ENCODE data around the gene SEMA4D.

SEMA4D gene

DNA sequence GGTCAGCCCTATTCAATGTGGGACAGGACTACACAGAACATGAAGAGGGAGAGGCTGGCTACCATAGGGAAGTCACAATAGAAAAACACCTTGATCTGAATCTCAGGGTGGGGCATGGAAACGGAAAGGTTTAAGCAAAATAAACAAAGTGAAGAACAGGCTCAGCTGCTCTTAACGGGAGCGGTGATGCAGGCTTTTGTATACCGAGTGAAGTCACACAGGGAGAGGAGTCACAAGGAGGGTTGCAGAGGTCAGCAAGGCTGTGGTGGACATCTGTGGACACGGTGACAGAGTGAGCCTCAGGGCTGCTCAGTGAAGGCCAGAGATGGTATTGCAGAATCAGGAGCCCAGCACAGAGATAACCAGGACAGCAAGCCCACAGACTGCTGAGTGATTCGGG, 30.6 kb upstream of the SEMA4D start:
- DNase-seq, result no peak

DNA sequence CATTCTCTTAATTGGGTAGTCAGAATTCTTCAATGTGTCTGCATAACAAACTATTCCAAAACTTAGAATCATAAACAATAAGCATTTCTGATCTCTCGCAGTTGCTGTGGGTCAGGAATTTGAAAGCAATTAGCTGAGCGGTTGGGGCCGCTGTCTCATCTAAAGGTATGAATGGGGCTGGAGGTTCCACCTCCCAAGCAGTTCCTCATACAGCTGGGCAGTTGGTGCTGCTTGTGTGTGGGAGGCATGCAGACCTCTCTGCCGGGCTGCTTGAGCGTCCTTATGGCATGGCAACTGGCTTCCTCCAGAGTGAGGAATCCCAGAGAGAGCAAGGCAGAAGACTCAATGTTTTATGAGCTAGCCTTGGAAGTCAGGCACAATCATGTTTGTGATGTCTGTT, 30.2 kb upstream of the SEMA4D start:
- no peak for DNase-seq

DNA sequence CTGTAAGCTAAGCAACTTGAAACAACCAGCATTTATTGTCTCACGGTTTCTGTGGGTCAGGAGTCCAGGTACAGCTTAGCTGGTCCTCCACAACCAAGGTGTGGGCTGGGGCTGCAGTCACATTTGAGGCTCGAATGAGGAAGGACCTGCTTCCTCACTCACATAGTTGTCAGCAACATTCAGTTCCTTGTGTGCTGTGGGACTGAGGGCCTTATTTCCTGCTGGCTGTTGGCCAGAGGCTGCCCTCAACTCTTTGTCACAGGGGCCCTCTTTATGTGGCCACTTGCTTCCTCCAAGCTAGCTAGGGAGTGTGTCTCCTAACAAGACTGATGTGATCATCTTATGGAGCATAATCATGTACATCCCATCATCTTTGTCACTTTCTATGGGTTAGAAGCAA, 29.2 kb upstream of the SEMA4D start:
- no peak for DNase-seq

DNA sequence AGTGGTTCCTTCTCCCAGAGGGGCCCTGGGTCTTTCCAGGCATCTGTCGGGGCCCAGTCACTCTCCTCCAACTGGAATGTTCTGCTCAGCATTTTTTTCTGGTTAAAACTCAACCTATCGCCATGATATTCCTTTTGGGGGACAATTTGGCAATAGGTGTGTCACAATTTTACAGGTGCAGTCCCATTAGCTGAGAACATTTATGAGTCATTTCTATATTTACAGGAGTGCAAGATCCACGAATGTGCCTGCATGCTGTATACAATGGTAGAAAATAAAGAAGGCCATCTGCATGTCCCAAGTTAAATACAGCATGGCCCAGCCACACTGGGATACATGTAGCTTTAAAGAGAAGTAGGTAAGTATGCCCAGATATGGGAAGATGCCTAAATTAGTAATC, 28.8 kb upstream of the SEMA4D start:
- DNase-seq, result no peak

DNA sequence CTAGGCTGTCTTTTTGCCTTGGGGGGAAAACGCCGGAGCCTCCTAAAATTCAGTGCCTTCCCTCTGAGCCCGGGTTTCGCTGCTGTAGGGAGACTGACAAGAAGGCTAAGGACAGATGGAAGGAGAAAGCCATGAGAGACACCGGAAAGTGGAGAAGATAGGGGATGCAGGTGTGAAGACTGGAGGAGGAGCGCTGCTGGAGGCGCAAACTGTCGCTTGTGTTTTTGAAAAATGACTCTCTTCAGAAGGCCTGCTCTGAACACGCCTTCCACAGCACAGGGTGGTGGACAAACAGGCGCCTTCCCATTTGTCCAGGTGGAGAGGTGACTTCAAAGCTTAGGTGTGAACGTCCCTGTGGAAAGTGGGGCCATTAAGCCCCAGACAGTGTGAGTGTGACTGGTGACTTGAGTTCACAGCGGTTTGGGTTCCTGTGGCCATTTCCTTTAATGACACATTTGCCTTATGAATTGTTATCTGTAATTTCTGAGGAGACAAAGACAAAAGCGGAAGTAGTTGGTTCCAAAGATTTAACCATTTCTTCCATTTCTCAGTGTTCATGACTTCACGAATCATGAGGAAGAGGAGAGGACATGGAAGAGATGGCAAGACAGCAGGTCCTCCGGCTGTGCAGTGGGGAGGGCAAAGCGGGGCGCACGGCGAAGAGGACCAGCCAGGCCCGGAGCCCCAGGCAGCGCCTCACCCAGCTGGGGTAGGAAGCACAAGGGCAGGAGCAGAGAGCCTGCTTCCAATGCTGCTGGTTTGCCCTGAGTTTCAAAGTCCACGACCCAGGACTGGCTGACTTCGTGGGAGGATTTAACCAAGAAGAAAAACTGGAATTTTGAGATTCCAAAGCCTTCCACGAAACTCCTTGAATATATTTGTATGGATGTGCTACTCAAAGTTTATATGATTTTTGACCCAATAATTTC, 27.8 kb upstream of the SEMA4D start:
- no peak for DNase-seq

DNA sequence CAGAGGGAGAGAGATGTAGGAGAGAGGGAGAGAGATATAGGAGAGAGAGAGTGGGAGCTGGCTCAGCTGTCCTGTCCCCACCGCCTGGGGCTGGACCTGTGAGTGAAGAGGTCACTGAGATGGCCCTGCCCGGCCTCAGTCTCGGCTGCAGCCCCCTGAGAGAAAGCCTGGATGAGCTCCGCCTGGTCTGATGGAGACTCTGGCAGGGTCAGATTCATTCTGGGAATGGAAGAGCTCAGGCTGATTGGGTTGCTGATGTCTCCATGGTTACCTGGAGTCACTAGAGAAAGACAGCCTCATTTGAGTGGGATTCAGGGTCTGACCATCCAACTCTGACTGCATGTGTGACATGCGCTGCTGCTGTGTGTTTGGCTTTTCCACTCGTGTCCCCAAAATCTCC, 27.1 kb upstream of the SEMA4D start:
- no peak for DNase-seq

DNA sequence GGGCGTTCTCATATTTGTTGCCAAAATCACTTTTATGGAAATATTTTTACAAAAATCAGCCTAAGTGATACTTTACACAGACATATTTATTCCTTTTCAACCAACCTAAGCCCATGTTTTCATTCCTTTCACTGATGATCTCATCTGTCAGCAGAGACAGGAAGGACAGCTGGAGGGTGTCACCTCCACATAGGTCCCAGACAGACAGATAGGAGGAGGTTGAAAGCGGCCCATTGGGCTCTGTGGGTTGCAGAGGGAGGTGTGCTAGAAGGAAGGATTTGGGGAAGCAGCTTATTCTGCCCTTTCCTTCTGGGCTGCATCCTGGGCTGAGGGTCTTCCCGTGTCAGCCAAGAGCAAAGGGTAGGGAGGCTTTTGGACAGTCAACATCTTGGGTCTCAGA, 26.0 kb upstream of the SEMA4D start:
- DNase-seq, result no peak

DNA sequence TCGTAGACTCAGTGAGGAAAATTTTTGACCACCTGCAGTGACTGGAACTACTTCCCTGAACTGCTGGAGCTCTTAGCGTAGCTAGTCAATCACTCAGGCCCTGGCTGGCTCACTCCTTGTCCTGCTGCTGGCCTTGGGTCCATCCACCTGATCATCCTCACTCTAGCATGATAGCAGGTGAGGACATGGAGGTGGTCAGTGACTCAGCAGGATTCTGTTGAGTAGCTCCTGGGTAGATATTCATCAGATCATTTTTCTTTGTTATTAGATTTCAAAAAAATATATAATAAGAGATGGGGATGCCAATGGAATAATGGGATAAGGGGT, 25.0 kb upstream of the SEMA4D start:
- no peak for DNase-seq

DNA sequence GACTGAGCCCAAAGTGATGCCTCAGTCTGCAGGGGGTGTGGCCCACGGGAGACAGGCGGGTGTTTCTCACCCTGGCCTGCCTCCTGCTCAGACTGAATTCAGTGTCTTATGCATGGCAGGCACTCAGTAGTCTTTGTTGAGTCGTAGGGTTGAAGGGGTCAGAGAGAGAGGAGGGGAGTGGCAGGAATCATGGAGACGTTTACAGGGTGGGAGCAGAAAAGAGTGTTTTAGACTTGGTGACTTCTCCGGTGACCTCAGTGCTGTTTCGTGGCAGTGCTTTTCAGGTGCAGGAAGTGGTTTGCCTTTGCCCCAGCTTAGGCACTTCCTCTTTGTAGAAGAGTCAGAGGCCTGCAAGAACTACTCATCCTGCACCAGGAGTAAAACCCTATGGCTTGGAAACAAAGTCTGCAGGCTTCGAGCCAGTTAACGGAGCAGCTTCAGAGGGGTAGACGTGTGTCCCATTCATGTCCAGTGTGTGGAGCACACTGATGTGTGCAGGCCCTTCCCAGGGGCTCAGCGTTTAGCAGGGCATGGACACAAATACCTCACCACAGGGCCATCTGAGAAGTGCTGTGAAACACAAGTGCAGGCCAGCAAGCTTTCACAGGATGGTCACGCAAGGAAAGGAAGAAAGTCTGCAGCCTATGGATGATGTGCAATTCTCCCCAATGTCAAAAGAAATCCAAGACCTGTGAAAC, 24.5 kb upstream of the SEMA4D start:
- DNase-seq, result no peak

DNA sequence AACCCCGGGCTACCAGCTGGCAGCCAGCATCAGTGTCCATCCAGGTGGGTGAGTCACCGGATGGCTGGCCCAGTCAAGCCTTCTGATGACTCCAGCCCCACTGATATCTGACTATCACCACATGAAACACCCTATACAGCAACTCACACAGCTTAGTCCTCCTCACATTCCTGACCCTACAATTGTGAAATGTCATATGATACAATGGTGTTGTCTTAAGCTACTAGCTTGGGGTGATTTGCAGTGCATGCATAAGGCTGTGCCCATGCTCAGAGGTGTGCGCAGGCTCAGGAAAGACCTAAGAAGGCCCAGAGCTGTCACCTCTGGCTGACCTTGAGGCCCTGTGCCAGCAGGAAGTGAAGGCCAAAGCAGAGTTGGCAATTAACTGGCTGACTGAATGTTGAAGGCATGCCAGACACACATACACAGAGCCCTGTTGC, 21.5 kb upstream of the SEMA4D start:
- DNase-seq, result no peak

DNA sequence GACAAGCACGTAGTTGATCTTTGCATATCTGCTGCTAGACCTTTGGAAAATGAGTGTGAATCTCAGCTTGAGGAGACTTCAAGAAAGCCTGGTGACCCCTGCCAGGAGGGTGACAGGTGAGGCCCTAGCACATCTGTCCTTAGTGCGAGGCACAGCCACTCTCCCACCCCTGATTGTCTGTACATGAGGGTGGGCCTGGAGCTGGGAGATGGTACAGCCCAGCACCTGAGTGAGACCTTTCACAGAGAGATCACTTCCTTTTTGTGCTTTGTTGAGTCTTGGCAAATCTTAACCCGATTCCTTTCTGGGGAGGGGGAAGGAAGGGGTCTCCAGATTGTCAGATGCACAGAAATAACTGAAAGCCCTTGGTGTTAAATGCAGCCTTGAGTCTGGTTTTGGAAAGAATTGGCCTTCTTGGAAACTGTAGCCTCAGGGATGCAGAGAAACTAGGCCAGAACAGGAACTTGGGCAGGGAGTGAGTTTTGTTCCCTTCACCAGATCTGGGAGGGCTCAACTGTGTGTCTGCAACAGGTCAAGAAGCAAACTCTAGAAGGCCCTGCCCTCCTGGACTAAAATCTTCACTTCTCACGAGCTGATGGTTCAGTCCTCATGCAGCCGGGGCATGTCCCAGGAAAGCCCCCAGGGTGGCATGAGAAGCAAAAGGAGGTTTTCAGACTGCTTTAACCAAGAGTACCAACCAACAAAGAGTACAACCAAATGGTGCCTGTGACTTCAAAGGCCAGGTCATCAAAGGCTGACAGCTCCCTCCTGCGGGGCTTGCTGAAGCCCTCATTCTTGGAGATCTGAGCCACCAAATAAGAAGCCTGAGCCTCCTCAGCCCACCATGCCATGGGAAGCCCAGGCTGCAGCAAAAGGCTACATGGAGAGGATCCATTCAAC, 20.8 kb upstream of the SEMA4D start:
- DNase-seq, result no peak

DNA sequence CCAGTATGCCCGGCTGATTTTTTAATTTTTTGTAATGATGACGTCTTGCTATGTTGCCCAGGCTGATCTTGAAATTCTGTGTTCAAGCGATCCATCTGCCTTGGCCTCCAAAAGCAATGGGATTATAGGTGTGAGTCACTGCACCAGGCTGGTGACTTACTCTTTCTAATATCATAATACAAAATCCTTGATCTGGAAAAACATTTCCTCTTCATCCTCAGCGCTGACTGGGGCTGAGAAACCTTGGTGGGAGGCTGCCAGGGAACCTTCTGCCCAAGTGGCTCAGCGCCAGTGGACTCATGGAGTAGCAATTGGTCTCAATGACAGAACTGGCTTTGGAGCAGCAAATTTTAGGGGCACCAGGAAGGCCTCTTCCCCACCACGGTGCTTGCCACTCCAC, 17.5 kb upstream of the SEMA4D start:
- DNase-seq, result no peak

DNA sequence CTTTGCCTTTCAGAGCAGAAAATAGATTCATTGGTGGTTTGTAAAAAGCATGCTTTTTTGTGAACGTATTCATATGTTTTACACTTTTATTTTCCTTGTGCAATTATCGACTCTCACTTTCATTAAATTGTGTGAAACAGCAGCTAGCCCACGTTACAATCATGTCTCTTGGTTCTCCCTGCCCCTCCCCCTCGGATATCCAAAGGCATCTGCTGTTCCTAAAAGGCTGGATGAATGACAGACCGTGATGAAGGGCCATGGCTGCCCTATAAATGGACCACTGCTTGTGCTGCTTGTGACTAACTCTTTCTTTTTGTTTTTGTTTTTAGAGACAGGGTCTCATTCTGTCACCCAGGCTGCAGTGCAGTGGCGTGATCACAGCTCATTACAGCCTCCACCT, 17.0 kb upstream of the SEMA4D start:
- no peak for DNase-seq

DNA sequence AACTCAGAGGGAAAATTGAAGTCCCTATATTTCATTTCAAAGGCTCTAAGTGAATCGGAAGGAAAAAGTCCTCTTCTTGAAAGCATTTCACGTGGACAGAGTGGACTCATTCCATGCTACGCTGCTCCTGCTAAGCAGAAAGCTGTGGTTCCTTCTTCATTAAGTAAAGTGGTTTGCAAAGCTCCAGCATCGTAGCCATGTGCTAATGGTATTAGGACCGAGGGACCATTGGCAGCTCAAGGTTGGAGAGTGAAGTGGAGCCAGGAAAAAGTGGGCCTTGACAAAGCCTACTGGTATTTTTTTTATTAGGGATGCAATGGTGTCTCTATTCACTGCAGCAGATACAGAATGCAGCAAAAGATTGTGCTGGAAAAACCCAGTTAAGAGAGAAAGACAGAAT, 16.4 kb upstream of the SEMA4D start:
- no peak for DNase-seq

DNA sequence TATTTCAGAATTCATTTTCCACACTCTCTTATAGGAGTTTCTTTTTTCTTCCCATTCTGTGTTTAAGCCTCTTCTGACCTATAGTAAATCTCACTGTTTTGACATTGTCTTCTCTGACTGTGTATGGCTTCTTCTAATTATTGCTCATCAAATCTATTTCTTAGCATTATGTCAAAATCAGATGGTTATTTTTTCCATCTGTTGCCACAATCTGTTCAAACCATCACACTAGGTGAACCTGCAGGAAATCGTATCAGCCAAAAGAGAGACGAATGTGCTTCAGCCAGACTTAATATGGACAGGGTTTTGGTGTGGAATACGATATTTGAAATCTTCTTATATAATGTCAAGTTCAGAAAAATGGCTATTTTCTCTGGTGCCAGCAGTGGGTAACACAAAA, 15.9 kb upstream of the SEMA4D start:
- DNase-seq, result no peak

DNA sequence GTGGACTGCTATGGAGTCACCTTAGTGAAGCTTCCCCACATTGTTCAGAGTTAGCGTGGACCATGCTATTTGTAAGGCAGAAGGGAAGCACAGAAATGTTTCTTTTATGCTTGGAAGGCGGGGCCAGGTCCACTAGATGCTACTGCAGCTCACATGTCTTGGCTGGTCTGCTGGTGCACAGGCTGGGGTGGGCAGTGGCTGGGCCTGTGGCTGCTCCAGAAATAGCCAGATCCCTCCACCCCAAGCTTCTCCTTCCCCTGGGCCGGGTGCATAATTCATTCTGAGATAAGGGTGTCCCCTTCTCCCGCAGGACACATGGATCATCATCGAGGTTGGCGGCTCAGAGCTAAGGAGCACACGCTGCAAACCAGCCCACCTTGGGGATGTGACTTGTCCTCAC, 14.5 kb upstream of the SEMA4D start:
- DNase-seq, result no peak

DNA sequence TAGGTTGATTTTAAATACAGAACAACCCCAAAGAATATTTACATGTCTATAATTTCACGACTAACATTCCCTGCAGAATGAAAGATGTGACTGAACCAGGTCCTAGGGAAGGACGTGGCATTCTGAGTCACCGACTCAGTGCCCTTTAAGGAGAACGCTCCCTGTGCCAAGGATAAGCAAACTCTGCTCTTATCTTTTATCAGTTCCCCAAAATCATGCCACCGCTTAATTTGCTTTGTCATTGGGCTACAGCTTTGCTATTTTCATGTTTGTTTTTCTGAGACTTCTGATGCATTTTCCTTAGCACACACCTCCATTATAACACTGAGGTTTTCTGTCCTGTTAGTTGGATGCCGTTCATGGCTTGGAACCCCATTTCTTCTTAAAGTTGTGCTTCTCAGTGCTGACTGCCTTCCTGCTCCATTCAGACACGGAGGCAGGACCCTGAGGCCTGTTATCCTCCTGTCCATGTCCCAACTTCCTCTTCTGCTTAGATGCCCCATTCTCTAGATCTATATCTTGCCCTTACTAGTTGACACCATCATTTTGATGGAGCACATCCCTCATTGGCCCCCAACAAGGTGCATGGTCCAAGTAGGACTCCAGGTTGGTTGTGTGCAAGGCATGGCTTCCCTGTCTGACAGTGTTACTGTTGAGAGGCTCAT, 11.2 kb upstream of the SEMA4D start:
- no peak for DNase-seq

DNA sequence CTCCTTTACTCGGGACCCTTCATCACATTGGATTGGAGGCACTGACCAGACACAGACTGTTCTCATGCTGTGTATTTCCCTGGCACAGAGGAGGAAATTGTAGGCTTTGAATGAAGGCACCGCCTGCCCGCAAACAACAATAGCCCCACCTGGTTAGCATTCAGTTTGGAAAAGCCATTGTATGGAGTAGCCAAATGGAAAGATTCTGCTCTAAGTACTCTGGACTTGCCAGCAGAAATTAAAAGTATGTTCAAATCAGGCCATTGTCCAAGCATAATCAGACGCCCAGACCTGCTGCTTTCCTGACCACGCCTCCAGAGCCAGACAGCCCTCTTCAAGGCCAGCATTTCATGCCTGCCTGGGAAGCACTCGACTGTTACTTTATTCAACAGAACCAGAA, 8.0 kb upstream of the SEMA4D start:
- DNase-seq, result no peak

DNA sequence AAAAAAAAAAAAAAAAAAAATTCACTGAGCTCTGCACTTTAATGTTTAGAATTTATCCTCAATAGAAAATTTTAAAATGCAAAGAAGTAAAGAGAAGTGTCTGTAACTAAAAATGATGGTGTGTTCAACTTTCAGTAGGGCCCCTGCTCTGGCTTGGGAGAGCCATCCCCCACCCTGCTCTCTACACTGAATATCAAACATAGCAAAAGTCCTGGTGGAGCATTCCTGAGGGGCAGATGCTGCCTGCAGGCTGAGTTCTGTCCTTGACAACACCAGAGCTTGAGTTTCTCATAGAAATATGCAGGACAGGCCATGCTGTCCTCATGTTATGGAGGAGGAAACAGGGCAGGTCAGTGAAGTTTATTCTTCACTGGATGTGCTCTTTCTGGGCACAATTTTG, 7.1 kb upstream of the SEMA4D start:
- no peak for DNase-seq

DNA sequence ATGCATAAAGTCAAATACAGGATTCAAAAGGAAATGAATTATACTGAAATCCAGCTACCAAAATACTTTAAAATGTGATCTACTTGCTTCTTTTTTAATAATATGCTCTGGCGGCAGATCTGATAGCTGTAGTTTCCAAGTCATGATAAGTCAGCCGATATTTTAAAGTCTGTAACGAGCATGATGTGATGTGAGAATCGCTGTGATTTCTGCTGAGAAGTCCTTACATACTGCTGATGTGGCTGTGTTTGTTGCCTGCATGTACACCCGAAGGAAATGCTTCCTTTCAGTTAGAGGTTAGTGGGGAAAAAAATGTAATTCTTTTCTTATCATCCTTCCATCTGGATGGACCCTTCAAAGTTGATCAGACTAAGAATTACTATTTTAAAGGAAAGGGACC, 4.8 kb upstream of the SEMA4D start:
- DNase-seq, result no peak

DNA sequence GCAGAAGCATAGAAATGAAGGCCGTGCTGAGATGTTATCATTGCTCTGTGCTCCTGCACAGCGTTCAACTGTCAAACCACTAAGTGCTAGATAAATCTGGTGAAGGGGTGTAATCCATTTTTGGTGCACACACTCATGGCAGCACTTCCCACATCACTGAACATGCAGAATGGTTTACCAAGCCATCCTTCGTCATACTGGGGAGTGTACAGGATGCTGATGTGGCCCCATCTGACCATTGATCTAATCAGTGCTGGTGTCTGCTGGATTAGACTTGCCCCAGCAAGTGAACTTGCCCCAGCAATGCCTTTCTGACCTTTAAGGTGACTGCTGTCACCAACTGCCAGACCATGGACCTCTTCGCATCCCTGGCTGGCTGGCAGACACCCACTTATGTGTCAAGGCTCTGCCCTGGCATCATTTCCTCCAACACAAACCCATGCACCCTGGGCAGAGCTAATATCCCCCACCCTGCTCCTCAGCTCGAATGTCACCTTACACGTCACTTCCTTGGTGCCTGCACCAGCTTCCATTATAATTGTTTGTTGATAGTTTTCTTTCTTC, 4.2 kb upstream of the SEMA4D start:
- no peak for DNase-seq

DNA sequence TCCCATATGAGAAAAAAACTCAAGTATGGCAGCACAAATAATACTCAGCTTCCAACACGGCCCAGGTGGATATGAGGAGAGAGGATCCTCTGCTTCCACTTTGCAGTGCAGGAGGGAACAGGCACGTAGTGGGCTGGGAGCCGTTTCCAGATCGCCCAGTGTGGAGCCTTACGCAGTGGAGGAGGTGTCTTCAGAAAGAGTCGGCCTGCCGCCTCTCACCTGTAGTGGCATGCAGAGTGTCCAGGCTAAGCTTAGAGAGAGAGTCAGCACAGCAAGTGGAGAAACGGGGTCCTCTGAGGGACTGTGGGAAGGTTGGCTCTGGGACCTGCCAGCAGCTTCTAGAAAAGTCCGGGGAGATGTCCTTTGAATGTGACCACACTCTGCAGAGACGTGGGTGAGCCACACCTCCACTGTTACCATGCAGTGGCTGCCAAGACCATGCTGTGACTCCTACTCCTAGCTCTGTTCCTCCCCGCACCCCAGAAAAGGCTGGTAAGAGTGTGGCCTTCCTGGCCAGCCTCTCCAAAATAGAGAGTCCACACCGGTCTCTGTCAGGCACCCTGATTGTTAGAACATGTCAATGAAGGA, 3.5 kb upstream of the SEMA4D start:
- DNase-seq, result no peak
